Measurements from ENCODE around the gene LTBP1.

LTBP1 gene

GRCh38 chr2:33115196-33115595, 168.4 kb downstream of the LTBP1 start:
- DNase-seq (ENCODE audit: low spot score), result no peak

- DNase-seq (ENCODE audit: low spot score), result no peak
Observed at GRCh38 chr2:33115728-33116127, 169.0 kb downstream of the LTBP1 start.

GRCh38 chr2:33116799-33117198, 170.0 kb downstream of the LTBP1 start:
- no peak for DNase-seq (ENCODE audit: low spot score)

GRCh38 chr2:33118651-33119050, 171.9 kb downstream of the LTBP1 start:
- no peak for DNase-seq (ENCODE audit: low spot score)

- DNase-seq (ENCODE audit: low spot score), result no peak
Observed at GRCh38 chr2:33121416-33121815, 174.7 kb downstream of the LTBP1 start.

GRCh38 chr2:33121925-33122324, 175.2 kb downstream of the LTBP1 start:
- no peak for DNase-seq (ENCODE audit: low spot score)

GRCh38 chr2:33122726-33123125, 176.0 kb downstream of the LTBP1 start:
- DNase-seq (ENCODE audit: low spot score), result no peak

- no peak for DNase-seq (ENCODE audit: low spot score)
Observed at GRCh38 chr2:33123216-33123615, 176.5 kb downstream of the LTBP1 start.

GRCh38 chr2:33126552-33126951, 179.8 kb downstream of the LTBP1 start:
- no peak for DNase-seq (ENCODE audit: low spot score)

- no peak for DNase-seq (ENCODE audit: low spot score)
Observed at GRCh38 chr2:33126958-33127357, 180.2 kb downstream of the LTBP1 start.

- DNase-seq (ENCODE audit: low spot score), result no peak
Observed at GRCh38 chr2:33129263-33130053, 182.7 kb downstream of the LTBP1 start.

GRCh38 chr2:33130054-33130447, 183.3 kb downstream of the LTBP1 start:
- no peak for DNase-seq (ENCODE audit: low spot score)

- no peak for DNase-seq (ENCODE audit: low spot score)
Observed at GRCh38 chr2:33130544-33130943, 183.8 kb downstream of the LTBP1 start.

GRCh38 chr2:33131111-33131510, 184.4 kb downstream of the LTBP1 start:
- DNase-seq (ENCODE audit: low spot score), result no peak

- DNase-seq (ENCODE audit: low spot score), result no peak
Observed at GRCh38 chr2:33131749-33132148, 185.0 kb downstream of the LTBP1 start.

GRCh38 chr2:33133454-33133952, 186.8 kb downstream of the LTBP1 start:
- no peak for DNase-seq (ENCODE audit: low spot score)

GRCh38 chr2:33134086-33134771, 187.5 kb downstream of the LTBP1 start:
- no peak for DNase-seq (ENCODE audit: low spot score)

- DNase-seq (ENCODE audit: low spot score), result no peak
Observed at GRCh38 chr2:33134791-33135560, 188.2 kb downstream of the LTBP1 start.

GRCh38 chr2:33135645-33136044, 188.9 kb downstream of the LTBP1 start:
- DNase-seq (ENCODE audit: low spot score), result no peak

- DNase-seq (ENCODE audit: low spot score), result no peak
Observed at GRCh38 chr2:33136056-33136455, 189.3 kb downstream of the LTBP1 start.

GRCh38 chr2:33136566-33136965, 189.8 kb downstream of the LTBP1 start:
- no peak for DNase-seq (ENCODE audit: low spot score)

- no peak for DNase-seq (ENCODE audit: low spot score)
Observed at GRCh38 chr2:33137331-33137730, 190.6 kb downstream of the LTBP1 start.

GRCh38 chr2:33139949-33140348, 193.2 kb downstream of the LTBP1 start:
- DNase-seq (ENCODE audit: low spot score), result no peak
